22Rv1 (cell line): ENCODE data around the gene KIAA1958.

ENCODE experiments used
- CTCF ChIP-seq: fragments of 450-650 bp; IDR thresholded peaks from 2 replicates; pipeline ENCODE4 v1.5.1; 2017; ENCODE audit warnings: mild to moderate bottlenecking
- ZFX ChIP-seq: fragments of 450-650 bp; IDR thresholded peaks from 2 replicates; pipeline ENCODE4 v1.6.1; 2017; ENCODE audit warnings: antibody characterized with exemption, borderline replicate concordance

- TF ChIP-seq CTCF (no peak), ZFX (no peak)
Observed at GRCh38 chr9:112479221-112479620, 7.4 kb upstream of the KIAA1958 start.
